GM21529 (cell line): Measurements from ENCODE around the gene HSBP1L1.

Experiments
- ATAC-seq: cut with Tn5 transposase; IDR thresholded peaks from one replicate; pipeline ENCODE4 v1.9.1; 2021; ENCODE audit not compliant: unreplicated experiment

HSBP1L1 gene

GRCh38 chr18:79928563-79928960 is 35.9 kb upstream of the HSBP1L1 start:
- no peak for ATAC-seq

GRCh38 chr18:79930020-79930642 is 34.3 kb upstream of the HSBP1L1 start:
- ATAC-seq = no peak

- ATAC-seq = no peak
Measured at GRCh38 chr18:79931475-79931874, 33.0 kb upstream of the HSBP1L1 start.

- ATAC-seq = no peak
Measured at GRCh38 chr18:79932907-79933306, 31.5 kb upstream of the HSBP1L1 start.

- no peak for ATAC-seq
Measured at GRCh38 chr18:79933765-79934164, 30.7 kb upstream of the HSBP1L1 start.

- ATAC-seq = no peak
Measured at GRCh38 chr18:79934311-79935097, 29.9 kb upstream of the HSBP1L1 start.

- no peak for ATAC-seq
Measured at GRCh38 chr18:79935098-79935480, 29.4 kb upstream of the HSBP1L1 start.

- ATAC-seq = no peak
Measured at GRCh38 chr18:79935499-79935898, 28.9 kb upstream of the HSBP1L1 start.

- no peak for ATAC-seq
Measured at GRCh38 chr18:79935925-79936324, 28.5 kb upstream of the HSBP1L1 start.

GRCh38 chr18:79936641-79937040 is 27.8 kb upstream of the HSBP1L1 start:
- ATAC-seq = no peak

- ATAC-seq = no peak
Measured at GRCh38 chr18:79937103-79937860, 27.2 kb upstream of the HSBP1L1 start.

GRCh38 chr18:79938196-79938595 is 26.2 kb upstream of the HSBP1L1 start:
- no peak for ATAC-seq

GRCh38 chr18:79939096-79939495 is 25.3 kb upstream of the HSBP1L1 start:
- no peak for ATAC-seq

GRCh38 chr18:79940126-79940813 is 24.2 kb upstream of the HSBP1L1 start:
- ATAC-seq = no peak

- ATAC-seq = no peak
Measured at GRCh38 chr18:79940814-79941472, 23.5 kb upstream of the HSBP1L1 start.

- ATAC-seq = no peak
Measured at GRCh38 chr18:79941473-79942119, 22.8 kb upstream of the HSBP1L1 start.

GRCh38 chr18:79942211-79942610 is 22.2 kb upstream of the HSBP1L1 start:
- no peak for ATAC-seq

- ATAC-seq = no peak
Measured at GRCh38 chr18:79942786-79943607, 21.4 kb upstream of the HSBP1L1 start.

- ATAC-seq = no peak
Measured at GRCh38 chr18:79943608-79944125, 20.8 kb upstream of the HSBP1L1 start.
